RPMI8226 (cell line): Measurements from ENCODE around the gene SOX18.
"Not testable (repeated sequence)": the region's sequence is repeated elsewhere in the genome, so short reads cannot be mapped to it uniquely, and the experiment has no call there.

Experiments used
- DNase-seq: peaks from one replicate; pipeline ENCODE4 v3.0.0-alpha.2; 2015

SOX18 gene

DNA sequence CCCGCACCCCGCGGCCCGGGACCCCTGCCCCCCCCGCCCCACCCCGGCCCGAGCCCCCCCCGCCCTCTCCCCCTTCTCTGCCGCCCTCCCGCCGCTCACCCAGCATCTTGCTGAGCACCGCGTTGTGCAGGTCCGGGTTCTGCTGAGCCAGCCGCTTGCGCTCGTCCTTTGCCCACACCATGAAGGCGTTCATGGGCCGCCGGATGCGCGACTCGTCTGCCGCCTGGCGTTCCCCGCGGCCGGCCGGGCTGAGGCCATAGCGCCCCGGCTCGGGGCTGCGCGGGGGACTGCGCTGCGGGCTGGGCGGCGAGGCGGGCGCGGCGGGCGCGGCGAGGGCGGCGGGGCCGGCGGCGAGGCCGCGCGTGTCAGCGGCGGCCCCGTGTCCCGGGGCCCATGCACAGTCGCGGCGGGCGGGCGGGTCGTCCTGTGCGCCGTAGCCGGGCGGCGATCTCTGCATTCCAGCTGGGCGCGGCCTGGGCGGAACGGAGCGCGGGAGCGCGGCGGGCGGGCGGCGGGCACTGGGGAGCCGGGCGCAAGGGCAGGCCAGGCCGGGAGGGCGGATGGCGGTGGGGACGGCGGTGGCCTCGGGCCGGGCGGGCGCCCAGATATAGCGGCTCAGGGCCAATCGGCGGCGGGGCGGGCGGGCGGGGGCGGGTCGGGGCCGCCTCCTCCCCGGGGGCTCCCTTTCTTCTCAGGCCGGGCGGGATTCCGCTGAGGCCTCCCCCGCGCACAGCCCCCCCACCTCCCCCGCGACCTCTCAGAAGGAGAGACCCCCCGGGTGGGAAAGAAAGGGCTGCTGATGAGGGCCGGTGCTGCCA lies at the start of gene SOX18:
Gene SOX18 (minus strand): TSS at position 580 of the 818 bp plus-strand sequence. CDS start 123 bp downstream, at position 457.
- DNase-seq = peak; percentile 85

DNA sequence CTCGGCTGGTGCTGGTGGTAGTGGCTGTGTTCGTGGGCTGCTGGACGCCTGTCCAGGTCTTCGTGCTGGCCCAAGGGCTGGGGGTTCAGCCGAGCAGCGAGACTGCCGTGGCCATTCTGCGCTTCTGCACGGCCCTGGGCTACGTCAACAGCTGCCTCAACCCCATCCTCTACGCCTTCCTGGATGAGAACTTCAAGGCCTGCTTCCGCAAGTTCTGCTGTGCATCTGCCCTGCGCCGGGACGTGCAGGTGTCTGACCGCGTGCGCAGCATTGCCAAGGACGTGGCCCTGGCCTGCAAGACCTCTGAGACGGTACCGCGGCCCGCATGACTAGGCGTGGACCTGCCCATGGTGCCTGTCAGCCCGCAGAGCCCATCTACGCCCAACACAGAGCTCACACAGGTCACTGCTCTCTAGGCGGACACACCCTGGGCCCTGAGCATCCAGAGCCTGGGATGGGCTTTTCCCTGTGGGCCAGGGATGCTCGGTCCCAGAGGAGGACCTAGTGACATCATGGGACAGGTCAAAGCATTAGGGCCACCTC lies 49.1 kb upstream of the SOX18 start:
- DNase-seq = no peak

GRCh38 chr20:64096535-64096934 lies 47.1 kb upstream of the SOX18 start:
- DNase-seq = no peak

DNA sequence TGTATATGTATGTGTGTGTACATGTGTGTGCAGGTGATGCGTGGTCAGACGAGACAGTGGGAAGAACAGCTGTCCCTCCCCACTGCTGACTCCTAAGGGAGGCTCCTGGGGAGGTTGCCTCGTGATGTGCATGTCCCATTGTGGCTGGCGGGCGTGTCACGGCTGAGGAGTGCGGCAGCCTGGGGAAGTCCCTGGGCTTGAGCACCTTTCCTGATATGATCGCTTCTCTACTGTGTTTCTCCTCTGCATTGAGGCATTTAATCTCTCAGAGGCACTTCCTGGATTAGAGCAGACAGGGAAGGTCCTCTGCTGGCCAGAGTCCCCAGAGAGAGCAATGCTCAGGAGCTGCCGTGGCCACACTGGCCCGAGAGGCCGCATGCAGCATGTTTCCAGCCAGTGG lies 46.5 kb upstream of the SOX18 start:
- DNase-seq = no peak

DNA sequence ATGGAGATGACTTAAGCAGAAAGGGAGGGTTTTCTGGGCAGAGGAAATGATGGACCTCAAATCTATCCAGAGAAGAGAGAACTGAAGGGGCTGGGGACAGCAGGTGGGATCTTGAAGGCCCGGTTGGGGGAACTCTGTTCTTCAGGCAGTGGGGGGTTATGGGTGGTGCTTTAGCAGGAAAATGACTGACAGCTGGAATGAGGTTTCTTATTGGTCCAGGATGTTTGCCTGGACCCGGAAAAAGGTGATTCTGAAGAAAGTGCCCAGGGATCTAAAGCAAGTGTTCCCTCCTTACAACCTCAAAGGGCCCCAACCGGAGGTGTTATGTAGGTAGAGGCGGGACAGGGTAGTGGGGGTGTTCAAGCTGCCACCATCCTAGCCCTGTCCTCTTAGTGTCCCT lies 46.0 kb upstream of the SOX18 start:
- DNase-seq = no peak

DNA sequence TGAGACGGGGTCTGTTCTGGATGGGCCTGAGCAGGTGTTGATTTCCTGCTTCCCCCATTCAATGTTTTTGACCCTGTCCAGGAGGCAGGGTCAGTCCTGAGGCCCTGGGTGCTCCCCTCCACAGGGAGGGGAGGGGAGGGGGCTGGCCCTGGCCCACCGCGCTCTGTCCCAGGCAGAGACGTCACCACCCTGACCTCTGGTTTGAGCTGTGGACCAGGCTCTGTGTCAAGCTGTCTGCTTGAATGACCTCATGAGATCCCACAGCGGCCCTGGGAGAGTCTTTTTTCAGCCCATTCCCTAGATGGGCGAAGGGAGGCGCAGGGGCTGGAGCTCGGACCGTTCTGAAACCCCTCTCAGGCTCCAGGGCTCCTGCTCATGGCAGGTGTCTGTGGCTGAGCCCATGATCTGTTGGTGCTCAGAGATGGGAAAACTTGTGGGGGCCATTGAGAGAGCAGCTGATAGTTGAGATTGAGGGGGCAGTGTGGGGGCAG lies 43.6 kb upstream of the SOX18 start:
- no peak for DNase-seq

- DNase-seq = no peak
These were observed 43.0 kb upstream of the SOX18 start for GRCh38 chr20:64092258-64093012.

DNA sequence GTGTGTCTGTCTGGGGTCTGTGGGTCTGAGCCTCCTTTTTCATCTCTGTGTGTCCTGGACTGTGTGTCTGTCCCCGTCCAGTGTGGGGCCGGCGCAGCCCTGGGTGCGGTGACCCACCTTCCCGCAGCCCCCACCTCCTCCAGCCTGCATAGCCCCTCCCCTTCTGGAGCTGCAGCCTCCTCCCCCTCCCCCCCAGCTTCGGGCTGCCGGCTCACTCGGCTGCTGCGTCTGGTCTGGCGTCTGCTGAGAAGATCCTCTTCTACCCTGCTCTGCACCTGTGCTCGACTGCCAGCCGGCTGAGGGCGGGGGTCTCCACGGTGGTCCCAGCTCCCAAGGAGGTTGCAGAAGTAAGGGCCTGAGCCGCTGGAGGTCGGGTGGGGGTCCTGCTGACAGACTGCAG lies 42.3 kb upstream of the SOX18 start:
- DNase-seq = no peak

DNA sequence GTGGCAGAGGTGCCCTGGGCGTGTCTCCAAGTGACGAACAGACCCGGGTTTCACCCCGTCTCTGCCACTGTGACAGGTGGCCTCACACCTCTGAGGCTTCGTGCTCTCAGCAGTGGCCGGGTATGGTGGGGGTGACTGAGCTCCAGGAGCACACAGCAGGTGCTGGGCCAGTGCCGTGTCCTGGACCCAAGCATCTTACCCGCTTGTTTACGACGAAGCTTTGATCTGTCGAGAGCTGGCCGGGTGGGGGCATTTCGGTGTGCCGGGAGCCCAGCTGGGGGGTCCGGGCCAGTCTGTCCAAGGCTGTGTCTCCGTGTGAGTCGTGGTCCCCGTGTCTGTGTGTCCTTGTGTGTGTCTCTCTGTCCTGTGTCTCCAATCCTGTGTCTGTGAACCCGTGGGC lies 41.9 kb upstream of the SOX18 start:
- DNase-seq = no peak

DNA sequence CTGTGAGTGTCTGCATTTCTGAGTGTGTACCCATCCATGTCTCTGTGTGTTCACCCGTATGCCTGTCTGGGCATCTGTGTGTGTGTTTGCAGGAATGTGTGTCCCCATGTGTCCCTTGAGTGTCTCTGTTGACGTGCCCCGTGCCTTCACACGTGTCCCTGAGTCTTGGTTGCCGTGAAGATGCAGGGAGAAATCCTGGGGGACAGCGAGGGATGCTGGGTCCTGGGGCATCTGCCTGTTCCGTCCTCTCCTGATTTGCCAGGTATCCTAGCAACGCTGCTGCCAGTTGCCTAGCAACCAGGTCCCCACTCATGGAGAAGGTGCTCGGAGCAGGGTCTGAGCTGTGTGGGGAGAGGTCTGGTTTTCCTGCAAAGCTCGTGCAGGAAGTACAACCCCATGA lies 40.7 kb upstream of the SOX18 start:
- DNase-seq = no peak

GRCh38 chr20:64088586-64088985 lies 39.1 kb upstream of the SOX18 start:
- not testable (repeated sequence) for DNase-seq

DNA sequence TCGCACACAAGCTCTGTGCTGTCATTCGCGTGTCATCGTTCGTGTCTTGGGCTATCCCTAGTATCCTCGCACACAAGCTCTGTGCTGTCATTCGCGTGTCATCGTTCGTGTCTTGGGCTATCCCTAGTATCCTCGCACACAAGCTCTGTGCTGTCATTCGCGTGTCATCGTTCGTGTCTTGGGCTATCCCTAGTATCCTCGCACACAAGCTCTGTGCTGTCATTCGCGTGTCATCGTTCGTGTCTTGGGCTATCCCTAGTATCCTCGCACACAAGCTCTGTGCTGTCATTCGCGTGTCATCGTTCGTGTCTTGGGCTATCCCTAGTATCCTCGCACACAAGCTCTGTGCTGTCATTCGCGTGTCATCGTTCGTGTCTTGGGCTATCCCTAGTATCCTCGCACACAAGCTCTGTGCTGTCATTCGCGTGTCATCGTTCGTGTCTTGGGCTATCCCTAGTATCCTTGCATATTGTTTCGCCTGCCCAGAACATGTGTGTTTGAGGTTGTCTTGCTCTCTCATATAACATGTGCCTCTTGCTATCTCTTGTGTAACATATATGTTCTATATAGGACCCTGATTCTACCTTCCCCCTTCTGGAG lies 37.9 kb upstream of the SOX18 start:
- not testable (repeated sequence) for DNase-seq

DNA sequence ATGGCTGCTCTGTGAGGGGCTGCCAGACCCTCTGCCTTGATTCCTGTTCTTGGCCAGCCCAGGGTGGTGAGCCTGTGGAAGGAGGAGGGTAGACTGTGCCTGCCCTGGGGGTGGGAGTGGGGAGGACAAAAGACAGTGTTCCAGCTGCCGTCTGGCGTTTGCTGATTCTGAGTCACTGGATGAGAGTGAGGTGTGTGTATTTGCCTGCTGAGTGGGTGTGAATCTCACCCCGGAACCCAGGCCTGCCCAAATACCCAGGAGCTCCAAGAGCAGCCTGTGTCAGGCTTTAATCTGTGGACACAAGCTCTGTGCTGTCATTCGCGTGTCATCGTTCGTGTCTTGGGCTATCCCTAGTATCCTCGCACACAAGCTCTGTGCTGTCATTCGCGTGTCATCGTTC lies 37.4 kb upstream of the SOX18 start:
- no peak for DNase-seq

GRCh38 chr20:64084685-64085152 lies 35.3 kb upstream of the SOX18 start:
- no peak for DNase-seq

DNA sequence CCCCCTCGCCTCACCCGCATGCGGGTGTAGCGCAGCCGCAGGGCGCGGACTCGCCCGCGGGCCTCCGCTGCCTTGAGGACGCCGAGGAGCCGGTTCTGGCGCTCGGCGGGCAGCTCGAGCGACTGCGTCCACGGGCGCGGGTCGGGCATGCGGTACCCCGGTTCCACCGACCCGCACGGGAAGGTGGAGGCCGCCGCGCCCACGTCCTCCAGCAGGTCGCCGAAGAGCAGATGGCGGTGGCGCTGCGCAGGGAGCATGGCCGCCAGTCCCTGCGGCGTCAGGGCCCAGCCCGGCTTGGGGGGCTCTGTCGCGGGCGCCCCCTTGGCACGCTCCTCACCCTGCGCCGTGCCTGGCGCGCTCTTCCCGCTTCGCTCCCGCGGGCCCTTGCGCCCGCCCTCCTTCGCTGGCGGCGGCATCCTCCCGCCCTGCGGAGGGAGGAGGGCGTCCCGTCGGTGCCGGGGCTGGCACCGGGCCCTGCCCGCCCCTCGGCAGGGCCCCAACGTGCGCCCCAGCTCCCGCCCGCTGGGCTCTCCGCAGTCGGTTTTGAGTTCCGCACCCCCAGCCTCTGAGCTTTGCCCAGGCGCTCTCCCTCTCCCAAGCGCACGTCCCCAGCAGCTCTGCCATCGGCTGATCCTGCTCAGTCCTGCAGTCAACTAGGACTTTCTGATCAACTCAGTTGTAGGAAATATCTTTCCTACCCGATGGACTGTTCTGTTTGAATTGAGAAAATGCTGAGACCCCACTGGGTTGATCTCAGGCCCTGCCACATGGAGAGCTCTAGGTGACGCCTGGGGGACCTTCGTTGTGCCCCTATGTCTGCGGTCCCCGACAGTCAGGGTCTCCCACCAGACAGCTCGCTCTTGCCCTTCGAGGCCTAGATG lies 34.6 kb upstream of the SOX18 start, which contains the start of gene LKAAEAR1:
Gene LKAAEAR1 (minus strand): TSS at position 595 of the 881 bp plus-strand sequence. CDS start 179 bp downstream, at position 416.
- no peak for DNase-seq

DNA sequence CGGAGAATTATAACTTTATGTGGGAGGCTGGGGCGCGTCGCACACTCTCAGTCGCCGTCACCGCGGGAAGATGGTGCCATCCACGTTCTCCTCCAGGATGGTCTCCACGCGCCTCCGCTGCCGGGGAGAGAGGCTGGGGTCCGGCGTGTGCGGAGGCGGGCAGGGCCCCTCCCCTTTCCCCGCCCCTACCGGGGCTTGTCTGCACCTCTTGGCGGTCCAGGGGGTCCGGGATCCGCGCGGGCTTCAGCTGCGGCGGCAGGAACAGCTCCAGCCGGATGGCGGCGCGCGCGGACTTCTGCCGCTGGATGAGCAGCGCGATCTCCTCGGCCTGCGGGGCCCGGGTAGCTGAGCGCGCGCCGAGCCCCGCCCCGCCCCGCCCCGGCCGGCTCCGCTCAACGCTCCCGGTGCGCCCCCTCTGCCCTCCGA lies 34.0 kb upstream of the SOX18 start:
- peak; percentile 84 for DNase-seq

DNA sequence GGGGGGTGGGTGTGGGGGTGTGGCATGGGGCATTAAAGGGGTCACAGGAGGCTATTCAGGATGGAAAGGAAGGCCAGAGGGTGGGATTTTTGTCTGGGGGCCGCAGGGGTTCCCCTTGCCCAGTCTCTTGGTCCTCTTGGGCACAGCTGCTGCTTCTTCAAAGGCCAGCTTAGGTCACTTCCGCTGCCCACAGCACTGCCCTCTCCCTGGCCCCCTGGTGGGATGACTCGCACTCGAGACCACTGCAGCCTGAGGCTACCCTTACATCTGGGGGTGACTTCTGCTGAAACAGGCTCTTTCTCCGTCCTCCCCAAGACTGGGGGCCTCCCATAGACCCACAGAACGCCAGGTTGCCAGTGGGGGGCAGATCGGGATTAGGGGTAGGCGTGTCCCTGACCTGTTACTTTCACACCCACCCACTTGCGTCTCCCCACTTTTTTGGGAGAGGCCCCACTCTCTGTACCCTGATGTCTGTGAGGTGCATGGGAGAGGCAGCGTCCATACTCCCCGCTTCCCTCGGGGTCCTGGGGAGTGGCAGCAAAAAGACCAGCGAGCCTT lies 33.5 kb upstream of the SOX18 start:
- no peak for DNase-seq

DNA sequence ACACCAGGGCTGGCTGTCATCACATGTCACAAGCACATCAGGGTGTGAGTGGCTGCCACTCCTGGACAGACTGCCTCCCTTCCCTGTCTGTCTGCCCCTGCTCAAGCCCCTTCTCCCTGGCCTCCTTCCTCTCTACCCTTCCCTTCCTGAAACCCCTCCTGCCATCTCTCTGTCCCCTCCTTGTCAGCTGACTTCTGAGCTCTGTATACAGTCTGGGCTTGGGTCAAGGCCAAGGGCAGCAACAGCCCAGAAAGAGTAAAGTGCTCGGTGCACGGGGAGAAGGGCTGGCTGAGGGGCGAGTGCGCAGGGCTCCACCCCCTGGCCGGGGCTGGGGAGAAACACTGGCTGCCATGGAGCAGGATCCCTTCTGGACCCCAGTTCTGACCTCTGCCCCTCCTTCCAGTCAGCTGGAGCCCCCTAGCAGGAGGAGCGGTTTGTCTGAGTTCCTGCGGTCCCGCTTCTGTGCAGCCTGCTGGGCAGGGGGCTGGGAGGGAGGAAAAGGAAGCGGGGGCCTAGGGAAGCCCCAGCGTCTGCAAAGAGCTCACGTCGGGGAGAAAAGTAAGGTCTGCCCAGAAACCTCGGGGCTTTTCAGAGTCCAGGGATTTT lies 32.8 kb upstream of the SOX18 start:
- no peak for DNase-seq

DNA sequence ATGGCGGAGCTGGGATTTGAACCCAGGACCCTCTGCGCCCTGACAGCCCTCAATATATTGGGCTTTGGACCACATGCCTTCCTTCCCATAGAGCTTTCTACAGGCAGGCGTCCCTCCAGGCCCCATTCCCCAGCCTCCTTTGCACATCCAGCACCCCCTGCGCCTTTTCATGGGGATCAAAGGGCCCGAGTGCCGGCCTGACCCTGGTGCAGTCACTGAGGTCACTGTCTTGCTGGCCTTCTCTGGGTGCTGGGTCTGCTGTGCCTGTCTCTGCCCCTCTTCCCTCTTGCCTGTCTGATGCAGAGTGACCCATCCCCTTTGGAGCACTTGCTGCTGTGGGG lies 32.2 kb upstream of the SOX18 start:
- no peak for DNase-seq

- DNase-seq = no peak
These were observed 31.6 kb upstream of the SOX18 start for GRCh38 chr20:64080813-64081623.
